NCI-H1092 (cell line): Measurements from ENCODE around the gene VSTM2B.
"Not testable (repeated sequence)": the region's sequence is repeated elsewhere in the genome, so short reads cannot be mapped to it uniquely, and the experiment has no call there.

Source experiments
- DNase-seq: peaks from one replicate; lab custom pipeline; 2025; lab: John Stamatoyannopoulos, UW

VSTM2B gene

DNA sequence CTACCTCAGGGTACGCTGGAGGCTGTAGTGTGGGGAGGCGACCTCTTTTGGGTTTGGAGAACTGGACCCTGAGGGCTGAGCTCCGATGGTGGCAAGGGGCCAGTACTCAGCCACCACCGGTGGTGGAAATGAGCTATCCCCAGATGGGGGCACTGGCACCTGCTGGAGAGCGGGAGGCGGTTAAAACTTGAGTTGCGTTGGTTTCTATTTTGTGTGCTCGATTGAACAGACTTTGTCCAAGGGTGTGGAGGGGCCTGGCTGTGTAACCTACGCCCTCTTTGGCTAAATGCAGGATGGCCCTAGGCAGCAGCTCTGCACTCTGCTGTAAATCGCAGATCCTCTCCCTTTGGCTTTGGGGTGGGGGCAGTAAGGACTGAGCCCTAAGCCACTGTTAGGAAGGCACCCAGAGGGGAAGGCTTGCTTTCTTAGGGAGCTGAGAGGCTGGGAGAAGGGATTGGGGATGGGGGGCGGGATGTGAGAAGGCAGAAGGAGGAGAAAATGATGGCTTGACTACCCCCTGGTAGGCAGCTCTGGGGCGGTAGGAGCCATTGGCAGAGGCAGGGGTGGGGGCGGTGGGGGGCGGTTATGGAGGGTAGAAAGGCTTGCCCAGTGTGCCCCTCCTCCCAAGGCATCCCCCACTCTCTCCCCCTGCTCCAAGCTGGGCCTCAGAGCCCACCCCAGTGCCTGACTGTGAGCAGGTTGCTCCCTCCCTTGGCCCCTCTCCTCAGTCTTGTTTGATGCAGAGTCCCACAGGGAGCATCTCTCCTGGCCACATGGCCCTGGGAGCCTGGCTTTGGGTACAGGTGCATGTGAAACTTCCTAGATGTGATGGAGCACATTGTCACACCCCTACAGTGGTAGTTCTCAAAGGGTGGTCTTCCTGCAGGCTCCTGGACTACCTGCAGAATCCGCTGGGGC, 5.0 kb downstream of the VSTM2B start:
- no peak for DNase-seq

DNA sequence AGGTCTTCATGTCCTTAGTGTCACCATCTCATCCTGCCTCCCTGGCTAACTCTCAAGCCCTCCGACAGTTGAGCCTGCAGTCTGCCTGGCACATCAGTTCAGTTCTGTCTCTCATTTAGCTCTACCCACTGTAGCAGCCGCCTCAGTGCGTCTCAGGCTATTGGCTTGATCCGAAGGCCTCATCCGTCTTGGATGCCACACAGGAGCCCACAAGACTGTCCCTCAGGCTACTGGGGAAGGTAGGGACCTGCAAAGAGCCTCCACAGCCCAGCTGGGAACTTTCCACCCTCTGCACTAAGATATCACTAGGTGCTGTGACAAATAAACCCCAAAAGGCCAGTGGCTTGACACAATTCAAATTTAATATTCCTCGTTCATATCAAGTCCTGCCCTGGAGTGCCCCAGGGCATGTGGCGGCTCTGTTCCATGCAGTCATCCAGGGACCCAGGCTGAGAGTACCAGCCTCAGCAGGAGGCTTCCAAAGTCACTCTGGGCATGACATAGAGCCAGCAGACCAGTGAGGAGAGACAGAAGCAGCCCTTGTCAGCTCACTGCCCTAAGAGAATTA, 5.7 kb downstream of the VSTM2B start:
- DNase-seq, result no peak

DNA sequence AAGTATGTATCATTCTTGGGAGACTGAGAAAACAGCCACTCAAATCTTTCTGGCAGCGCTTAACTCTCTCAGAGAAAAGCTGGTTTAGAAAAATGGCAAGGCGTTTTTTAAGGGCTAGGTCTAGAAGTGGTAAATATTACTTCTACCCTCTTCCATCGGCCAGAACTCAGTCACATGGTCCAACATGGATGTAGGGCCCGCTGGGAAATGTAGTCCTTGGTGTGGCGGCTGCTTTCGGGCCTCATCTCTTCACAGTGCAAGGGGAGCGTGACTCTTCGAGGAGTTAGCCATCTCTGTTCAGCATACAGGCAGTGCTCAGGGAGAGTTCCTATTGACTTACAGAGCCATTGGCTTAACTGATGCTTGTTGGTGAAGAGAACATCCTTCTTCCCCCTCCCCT, 6.3 kb downstream of the VSTM2B start:
- no peak for DNase-seq

DNA sequence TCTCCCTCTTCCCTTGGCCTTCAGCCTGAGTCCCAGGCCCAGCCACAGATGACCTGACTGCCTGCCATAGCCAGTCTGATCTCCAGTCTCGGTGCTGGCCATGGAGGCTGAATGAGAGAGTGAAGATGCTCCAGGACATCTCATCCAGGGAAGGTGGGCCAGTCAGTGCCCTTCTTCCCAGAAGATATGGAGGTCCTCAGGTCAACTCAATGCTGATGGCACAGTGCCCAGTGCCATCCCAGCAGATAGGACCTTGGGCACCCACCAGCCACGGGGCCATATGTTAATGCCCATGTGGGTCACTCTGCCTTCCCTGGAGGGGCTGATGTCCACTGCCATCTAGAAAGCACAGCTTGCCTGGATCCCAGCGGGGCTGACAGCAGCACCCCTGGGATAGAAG, 7.2 kb downstream of the VSTM2B start:
- no peak for DNase-seq

DNA sequence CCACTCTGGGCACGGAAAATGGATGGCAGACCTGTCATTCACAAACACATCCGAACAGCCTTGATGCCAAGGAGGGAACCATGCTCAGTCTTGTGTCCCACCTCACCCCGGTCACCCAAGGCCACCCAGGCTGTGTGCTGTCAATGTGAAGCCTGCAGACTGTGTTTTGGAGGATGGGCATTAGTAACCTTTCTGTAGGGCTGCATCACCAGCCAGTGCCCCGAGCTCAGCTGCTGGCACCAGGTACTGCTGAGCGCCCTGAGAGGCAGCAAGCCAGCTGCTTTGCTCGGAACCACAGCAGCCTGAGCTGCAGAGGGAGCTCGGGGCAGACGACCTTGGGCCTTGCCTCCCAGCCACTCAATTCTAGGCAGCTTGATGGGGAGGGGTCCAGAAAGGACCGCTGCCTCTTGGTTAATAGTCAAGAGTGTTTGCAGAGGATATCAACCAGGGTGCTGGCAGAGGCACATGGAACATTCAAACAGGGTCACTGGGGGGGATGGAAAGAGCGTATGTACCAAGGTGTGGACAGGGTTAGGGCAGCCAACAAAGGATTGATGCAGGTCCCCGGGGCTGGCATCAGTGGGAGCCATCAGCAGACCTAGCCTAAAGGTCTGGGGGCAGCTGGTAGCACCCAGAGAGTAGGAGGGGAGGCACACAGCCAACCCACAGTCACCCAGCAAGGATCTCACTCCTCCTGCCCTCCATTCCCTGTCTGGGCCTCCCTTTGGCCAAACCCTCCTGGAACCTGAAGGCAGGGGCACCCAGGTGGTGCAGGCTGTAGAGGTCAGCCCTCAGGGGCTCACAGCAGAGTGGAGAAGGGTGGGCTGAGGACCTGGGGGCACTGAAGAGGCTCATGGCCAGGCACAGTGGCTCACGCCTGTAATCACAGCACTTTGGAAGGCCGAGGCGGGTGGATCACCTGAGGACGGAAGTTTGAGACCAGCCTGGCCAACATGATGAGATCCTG, 8.1 kb downstream of the VSTM2B start:
- no peak for DNase-seq

DNA sequence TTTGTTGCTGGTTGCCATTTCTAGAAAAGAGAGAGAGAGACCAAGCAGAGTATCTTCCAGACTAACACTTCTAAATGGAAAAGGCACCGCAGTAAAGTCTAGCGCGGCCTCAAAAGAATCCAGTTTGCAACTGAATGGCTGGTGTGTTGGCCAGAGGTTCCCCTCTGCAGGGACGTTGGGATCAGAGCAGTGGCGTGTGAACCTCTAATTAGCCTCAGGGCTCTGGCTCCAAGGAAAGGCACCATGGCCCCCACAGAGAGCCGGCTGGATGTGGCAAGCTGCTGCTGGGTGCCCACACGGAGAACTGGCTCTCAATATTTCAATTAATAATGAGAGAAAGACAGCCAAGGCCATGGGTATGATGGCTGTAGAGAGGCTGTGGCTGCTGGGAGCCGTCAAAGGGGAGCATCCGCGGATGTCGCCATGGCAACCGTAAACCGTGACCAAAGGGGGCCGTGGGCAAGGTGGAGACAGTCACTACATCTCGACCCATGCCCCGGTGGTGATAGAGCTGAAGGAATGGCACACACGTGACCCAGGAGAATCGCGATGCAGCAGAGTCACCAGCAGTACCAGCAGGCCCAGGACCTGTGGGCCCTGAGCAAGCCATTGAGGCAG, 9.5 kb downstream of the VSTM2B start:
- no peak for DNase-seq

DNA sequence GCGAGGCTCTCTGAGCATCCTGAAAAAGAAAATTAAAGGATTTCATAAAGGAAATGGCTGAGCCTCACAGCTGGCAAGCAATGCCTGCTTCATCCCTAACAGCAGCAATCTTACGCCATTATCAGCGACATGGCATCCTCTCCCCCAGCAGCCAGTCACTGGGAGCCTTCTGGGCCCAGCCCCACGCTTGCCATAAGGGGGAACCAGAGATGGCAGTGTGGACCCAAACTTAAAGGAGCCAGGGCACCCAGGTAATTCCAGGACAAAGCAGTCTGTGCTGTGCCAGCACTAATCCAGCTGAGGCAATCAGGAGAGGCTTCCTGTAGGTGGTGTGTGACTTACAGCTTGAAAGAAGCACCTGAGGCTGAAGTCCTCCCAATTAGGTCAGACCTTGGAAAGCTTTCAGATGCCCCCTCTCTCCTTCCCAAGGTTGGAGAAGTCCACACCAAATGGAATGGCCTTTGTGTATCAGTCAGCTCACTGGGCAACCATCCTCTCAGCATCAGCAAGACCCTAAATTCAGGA, 10.3 kb downstream of the VSTM2B start:
- no peak for DNase-seq

DNA sequence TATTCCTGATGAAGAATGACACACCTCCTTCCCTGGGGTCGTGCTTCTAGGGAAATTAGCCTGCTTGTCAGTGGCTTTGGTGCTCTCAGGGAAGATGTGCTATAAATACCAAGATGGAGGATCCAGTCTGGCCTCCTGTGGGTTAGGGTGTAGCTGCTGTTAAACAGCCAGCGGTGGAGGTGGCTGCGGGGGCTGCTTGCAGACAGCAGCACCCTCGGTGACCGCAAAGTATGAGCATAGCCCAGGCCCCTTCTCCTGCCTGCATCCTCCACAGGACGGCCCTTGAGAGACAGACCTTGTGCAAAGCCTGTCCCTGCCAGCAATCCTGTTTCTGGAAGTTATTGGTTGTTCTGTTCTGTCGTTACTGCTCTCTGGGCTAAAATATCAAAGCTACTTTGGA, 11.4 kb downstream of the VSTM2B start:
- no peak for DNase-seq

DNA sequence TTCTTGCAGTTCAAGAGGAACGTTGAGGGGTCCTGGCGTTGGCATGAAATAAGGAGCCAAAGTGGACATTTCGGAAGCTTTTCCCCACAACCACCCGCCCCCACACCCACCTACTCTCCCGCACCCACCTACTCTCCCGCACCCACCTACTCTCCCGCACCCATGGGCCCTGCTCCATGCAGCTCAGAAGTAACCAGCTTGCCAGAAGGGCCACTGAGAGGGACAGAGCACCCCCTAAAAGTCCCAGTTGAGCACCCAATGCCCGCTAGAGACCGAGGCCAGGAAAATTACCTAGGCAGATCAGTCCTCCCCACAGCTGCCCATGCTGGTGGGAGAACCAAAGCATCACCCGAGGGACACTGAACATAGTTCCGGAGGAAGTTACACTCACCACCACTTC, 11.8 kb downstream of the VSTM2B start:
- DNase-seq, result no peak

DNA sequence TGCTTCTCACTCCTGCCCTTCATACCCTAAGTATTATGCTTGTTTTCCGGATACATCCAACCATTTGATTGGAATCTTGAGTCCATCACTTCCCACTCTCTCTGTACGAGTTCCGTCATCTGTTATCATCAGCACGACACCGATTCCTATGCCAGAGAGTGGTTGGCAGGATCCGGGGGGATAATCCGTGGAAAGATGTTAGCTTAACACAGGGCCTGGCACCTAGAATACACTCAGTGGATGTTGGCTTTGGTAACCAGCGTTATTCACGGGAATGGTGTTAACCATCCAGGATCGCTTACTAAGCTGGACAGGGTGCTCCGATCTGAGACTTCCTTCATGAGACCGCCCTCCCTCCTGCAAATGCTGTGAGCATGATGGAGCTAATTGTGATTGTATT, 12.4 kb downstream of the VSTM2B start:
- DNase-seq, result no peak

DNA sequence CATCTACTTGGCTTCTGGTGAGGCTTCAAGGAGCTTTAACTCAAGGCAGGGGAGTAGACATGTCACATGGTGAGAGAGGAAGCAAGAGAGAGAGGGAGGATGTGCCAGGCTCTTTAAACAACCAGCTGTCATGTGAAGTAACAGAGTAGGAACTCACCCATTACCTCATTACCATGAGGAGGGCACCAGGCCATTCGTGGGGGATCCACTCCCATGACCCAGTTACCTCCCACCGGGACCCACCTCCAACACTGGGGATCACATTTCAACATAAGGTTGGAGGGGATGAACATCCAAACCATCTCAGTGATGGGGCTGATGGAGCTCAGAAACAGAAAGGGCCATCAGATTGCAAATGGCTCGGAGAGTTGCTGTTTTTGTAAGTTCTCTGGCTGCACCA, 12.9 kb downstream of the VSTM2B start:
- DNase-seq, result no peak

GRCh38 chr19:29539131-29539530, 13.3 kb downstream of the VSTM2B start:
- no peak for DNase-seq

- DNase-seq, result no peak
Observed at GRCh38 chr19:29539670-29540069, 13.9 kb downstream of the VSTM2B start.

DNA sequence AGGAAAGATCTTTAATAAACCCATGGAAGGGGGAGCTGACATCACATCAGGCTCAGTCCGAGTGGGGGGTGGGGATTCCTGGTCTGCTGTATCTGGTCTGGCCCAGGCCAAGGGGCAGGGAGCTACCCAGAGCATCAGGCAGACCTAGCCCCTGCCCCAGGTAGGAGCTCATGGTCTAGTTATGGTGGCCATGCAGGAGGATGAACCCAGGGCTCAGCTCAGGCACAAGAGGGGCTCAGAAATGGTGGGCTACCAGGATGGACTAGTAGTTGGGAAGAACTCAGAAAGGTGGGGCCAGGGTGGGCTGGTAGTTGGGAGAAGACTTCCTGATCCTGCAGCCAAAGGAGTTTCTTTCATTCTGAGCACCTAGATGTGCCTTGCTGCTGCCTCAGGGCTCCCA, 14.3 kb downstream of the VSTM2B start:
- DNase-seq, result no peak

DNA sequence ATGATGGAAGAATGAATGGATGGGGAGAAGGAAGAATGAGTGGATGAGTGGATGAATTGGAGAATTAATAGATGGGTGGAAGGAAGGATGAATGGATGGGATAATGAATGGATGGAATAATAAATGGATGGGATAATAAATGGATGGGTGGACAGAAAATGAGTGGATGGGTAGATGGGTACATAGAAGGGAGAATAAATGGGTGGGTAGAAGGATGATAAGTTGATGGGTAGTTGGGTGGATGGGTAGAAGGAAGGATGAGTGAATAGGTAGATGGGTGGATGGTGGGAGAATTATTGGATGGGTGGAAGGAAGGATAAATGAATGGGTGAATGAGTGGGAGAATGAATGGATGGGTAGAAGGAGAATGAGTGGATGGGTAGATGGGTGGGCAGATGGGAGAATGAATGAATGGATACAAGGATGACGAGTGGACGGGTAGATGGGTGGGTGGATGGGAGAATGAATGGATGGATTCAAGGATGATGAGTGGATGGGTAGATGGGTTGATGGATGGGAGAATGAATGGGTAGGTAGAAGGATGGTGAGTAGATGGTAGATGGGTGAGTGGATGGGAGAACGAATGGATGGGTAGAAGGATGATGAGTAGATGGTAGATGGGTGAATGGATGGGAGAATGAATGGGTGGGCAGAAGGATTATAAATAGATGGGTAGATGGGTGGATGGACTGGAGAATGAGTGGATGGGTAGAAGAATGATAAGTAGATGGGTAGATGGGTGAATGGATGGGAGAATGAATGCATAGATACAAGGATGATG, 15.9 kb downstream of the VSTM2B start:
- DNase-seq, result no peak

DNA sequence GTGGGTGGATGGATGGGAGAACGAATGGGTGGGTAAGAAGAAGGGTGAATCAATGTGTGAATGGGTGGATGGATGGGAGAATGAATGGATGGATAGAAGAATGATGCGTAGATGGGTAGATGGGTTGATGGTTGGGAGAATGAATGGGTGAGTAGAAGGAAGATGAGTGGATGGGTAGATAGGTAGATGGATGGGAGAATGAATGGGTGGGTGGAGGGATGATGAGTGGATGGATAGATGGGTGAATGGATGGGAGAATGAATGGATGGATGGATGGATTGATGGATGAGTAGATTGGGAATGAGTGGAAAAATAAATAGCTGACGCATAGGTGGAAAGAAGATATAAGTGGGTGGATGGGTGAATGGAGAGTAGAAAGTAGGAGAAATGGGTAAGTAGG, 16.5 kb downstream of the VSTM2B start:
- DNase-seq, result no peak

DNA sequence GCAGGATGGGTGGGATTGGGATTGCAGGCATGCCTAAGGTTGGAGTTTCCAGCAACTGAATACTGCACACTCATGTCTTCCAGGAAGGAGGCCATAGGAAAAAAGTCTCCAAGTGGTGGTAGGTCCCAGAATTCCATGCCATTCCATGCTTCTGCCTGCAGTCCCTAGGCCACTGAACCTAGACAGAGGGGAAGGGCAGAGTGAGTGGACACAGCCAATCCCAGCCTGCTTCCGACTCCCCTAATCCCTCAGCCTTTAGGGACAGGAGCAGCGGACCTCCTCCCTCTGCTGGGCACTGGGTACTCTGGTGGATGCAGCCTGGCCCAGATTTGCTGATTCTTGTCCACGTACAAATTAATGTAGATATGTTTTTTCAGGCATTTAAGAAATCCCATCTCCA, 17.0 kb downstream of the VSTM2B start:
- no peak for DNase-seq

DNA sequence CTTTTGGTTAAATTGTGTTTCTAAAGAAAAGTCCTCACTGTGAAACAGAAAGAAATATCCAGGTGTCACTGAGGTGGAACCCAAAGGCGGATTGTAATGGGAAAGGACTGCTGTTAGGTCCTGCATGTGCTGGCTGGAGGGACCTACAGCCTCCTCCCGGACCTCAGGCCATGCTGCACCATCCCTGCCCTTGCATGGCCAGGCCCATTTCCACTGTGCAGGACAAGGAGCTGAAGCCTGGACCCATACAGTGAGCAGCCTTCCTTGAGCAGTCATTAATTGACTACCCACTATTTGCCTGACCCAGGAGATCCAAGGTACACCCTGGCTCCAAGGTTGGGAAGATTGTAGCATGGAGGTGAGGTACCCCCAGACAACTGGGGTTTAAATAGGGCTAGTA, 17.6 kb downstream of the VSTM2B start:
- no peak for DNase-seq

DNA sequence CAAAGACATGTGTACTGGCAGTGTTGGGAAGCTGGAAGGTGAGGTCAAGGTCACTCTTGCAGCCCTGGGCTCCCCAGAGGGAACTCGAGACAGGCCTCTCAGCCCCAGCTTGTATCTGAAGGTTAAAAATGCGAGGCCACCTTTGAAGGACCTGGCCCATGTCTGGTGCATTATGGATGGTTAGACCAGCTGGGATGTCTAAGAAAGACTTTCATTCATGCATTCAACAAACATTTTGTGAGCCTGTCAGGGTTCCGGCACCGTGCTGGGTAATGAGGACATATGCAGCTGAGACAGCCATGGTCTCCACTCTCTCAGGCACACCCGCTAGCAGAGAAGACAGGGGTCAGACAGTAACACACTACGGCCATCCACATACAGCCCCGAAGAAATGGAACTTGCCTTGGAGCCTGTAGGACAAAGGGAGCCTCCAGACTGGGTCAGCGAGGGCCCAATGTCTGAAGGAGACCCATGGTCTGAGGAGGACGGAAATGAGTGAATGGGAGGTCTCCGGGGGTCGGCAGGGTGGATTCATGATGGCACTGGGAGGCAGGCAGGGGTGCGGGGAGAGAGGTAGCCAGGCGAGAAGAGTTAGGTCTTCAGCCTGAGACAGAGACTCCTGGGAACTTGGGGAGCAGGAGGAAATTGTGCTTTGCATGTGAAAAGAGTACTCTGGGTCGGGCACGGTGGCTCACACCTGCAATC, 19.0 kb downstream of the VSTM2B start:
- no peak for DNase-seq

- not testable (repeated sequence) for DNase-seq
Observed at GRCh38 chr19:29545447-29545846, 19.7 kb downstream of the VSTM2B start.
